HG03520 (cell line): ENCODE measurements around the gene NCOA3.
"Not testable (repeated sequence)": the region's sequence is repeated elsewhere in the genome, so short reads cannot be mapped to it uniquely, and the experiment has no call there.

ENCODE experiments used
- ATAC-seq: cut with Tn5 transposase; IDR thresholded peaks from one replicate; pipeline ENCODE4 v1.9.1; 2021; ENCODE audit warnings: mild to moderate bottlenecking, moderate library complexity; ENCODE audit not compliant: unreplicated experiment

The NCOA3 gene

DNA sequence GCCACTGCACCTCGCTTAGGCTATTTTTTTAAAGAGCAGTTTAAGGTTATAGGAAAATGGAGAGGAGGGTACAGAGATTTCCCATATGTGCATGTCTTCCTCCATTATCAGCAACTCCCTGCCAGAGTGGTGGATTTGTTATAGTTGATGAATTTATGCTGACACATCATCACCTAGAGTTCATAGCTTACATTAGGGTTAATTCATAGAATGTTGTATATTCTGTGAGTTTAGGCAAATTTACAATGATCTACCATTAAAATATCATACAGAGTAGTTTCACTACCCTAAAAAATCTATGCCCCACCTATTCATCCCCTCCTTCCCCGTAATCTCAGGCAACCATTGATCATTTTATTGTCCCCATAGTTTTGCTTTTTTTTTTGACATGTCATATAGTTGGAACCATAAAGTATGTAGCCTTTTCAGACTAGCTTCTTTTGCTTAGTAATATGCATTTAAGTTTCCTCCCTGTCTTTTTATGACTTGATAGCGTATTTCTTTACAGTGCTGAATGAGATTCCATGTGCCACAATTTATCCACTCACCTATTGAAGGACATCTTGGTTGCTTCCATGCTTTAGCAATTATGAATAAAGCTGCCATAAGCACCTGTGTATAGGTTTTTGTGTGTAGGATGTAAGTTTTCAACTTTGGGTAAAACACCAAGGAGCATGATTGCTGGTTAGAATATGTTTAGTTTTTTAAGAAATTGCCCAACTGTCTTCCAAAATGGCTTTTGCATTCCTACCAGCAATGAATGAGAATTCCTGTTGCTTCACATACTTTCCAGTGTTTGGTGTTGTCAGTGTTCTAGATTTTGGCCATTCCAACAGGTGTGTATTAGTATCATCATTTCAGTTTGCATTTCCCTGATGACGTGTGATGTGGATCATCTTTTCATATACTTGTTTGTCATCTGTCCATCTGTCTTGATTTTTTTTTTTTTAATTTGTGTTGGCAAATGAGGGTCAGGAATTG is 60.2 kb downstream of the NCOA3 start:
- ATAC-seq = no peak

DNA sequence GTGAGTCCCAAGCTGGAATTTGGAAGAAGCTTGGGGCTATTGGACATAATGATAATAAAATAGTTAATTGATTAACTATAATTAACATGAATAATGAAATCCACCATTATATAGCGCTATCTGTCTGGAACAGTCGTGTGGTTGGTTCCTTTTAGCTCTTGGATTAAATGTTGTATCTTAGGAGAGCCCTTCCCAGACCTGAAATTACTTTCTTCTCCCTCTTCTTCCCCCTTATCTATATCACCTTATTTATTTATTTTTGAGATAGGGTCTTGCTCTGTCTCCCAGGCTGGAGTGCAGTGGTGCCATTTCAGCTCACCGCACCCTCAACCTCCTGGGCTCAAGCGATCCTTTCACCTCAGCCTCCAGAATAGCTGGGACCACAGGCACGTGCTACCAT is 64.6 kb downstream of the NCOA3 start:
- ATAC-seq = no peak

DNA sequence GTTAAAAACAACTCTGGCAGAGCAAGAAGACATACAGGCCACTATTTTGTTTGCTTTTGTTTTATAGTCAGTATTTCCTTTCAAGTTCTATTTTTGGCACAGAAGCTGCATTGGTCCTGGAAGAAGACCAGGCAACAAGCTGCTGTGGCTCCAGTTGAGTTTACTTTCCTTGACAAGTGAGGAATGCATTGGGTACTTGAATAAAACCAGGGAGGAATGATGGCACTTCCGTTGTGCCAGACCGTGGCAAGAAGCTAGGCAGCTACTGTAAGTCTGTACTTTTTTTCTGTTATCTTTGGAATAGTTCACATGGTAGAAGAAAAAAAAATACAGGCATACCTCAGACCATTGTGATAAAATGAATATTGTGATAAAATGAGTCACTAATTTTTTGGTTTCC is 66.3 kb downstream of the NCOA3 start:
- ATAC-seq = no peak

DNA sequence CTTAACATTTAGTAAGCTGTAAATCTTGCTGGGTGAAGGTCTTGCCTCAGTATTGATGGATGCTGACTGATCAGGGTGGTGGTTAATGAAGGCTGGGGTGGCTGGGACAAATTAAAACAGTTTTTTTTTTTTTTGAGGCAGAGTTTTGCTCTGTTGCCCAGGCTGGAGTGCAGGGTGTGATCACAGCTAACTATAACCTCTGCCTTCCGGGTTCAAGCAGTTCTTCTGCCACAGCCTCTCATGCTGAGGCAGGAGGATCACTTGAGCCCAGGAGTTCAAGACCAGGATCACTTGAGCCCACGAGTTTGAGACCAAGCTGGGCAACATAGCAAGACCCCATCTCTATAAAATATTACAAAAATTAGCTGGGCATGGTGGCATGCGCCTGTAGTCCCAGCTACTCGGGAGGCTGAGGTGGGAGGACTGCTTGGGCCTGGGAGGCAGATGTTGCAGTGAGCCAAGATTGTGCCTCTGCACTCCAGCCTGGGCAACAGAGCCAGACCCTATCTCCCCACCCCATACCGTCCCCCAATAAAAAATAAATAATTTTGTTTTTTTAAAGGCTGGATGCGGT is 67.2 kb downstream of the NCOA3 start:
- no peak for ATAC-seq

DNA sequence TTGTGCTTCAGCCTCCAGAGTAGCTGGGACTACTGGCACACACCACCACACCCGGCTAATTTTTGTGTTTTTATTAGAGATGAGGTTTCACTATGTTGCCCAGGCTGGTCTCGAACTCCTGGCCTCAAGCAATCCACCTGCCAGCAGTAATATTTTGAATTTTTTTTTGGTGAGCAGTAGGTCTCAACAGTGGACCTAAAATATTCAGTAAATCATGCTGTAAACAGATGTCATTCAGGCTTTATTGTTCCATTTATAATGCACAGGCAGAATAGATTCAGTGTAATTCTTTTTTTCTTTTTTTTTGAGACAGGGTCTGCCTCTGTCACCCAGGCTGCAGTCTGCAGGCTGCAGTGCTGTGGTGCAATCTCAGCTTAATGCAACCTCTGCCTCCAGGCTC is 69.7 kb downstream of the NCOA3 start:
- ATAC-seq = no peak

DNA sequence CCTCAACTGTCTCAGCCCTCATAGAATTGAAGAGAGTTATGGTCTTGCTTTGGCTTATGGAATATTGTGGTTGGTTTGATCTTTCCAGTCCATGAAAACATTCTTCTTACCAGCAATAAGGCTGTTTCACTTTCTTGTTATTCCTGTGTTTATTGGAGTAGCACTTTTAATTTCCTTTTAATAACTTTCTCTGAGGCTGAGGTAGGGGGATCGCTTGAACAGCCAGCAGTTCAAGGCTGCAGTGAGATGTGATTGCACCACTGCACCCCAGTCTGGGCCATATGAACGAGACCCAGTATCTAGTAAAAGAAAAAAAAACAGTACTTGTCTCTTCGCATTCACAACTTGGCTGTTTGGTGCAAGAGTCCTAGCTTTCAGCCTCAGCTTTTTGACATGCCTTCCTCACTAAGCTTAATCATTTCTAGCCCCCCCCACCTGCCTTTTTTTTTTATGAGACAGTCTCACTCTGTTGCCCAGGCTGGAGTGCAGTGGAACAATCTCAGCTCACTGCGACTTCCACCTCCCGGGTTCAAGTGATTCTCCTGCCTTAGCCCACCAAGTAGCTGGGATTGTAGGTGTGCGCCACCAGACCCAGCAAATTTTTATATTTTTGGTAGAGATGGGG is 70.5 kb downstream of the NCOA3 start:
- ATAC-seq = no peak

DNA sequence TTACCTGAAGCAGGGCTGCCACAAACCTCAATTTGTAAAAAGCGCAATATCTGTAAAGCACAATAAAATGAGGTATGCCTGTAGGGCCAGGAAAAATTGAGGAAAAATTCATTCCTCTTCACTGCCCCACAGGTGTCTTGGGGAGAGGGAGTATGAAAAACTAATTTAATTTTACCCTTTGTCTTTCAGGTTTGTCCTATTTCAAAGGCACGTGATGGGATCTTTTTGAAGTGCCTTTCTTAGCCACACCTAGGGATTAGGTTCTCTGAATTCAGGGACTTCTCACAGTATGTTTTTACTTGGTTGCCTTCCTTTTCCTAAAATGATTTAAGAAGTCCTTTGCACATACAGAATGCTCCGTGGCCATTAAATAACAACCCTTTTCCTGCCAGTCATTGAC is 71.9 kb downstream of the NCOA3 start:
- ATAC-seq = no peak

DNA sequence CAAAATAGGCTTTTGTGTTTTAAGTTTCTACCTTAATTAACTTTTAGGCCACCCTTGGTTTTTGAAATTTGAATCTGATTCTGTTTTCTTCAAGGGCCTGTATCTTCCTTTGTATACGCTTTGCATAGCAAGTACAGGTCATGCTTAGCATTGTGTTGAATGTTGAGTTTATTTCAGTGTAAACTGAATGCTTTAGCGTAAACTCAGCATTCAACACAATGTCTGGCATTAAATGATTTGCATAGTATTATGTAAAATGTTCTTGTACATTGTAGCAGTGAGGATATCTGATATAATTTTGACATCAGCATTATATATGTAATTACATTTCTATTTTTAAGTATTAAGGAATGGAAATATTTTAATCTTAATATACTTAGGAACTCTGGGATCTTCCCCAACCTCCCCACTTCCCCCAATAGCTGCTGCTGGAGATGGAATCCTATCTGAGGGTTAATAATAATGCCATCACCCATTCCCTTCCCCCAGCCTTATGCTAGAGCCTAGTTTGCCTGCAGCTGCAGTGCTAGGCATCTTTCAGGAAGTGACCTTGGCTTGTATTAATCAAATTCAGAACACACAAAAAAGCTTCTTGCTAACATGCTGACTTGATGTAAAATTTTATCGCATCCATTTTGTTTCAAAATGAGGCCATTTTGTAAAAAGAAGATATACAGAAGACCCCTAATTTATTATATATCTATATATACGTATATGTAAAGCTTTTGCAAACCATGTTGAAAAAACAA is 73.1 kb downstream of the NCOA3 start:
- ATAC-seq = no peak

DNA sequence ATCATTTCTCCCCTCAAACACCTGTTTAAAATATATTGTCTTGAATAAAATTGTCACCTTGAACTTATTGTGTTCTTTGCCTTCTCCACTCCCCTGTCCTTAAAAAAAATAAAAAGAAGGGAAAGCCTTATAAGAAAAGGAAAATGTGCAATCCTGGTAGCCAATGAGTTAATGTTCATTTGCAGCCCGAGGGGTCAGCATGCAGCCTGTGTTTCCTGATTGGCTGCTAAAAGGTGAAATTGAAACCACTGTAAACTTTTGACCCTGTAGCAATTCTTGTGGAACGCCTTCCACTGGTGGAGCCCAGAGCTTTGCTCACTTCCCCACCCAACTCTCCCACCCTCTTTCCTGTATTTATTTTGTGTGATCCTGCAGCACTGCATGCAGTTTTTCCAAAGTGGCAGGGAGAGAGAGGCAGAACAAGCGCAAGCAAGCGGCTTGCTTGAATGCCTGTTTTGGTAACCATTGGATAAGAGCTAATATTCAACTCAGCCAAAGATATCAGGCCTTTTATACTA is 74.9 kb downstream of the NCOA3 start:
- no peak for ATAC-seq

DNA sequence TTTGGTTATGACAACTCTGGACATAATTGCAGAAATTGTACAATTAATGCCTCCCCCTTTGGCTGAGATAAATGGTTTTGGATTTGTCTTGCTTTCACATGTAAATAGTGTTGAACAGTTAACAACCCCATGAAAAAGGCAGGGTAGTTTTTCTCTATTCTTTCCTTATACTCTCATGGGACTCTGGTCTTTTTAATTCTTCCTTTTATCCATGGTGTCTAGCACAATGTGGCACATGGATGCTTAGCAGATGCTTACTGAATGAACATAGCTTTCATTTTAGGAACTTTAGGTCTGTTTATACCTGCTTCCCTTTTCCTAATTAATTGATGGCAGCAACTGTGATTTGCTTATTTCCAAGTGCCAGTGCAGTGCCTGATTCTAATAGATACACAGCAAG is 75.6 kb downstream of the NCOA3 start:
- no peak for ATAC-seq

DNA sequence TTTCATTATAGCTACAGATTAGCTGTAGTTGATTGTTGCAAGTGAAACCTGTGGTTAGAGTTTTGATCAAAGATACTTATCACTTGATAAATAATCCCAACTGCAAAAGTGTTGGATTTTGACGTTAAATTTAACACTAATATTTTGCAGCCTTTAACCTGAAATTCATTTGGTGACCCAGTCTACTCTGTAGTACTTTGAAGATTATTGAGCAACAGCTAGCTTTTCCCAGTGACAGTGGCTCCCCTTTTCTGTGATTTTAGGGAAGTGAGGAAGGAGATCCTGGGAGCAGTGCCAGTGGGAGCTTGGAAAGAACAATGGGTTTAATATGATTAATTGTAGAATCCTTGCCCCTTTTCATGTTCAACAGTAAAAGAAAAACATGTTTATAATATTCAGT is 76.9 kb downstream of the NCOA3 start:
- ATAC-seq = no peak

DNA sequence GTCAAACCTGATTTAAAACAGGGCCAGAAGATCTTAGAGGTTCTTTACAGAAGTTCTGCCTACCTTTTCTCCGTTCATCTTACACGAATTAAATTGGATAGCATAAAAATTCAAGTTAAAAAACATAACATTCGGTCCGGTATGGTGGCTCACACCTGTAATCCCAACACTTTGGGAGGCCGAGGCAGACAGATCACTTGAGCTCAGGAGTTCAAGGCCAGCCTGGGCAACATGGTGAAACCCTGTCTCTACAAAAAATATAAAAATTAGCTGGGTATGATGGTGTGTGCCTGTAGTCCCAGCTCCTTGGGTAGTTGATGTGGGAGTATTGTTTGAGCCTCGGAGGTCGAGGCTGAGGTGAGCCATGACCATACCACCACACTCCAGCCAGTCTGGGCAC is 79.0 kb downstream of the NCOA3 start:
- not testable (repeated sequence) for ATAC-seq

DNA sequence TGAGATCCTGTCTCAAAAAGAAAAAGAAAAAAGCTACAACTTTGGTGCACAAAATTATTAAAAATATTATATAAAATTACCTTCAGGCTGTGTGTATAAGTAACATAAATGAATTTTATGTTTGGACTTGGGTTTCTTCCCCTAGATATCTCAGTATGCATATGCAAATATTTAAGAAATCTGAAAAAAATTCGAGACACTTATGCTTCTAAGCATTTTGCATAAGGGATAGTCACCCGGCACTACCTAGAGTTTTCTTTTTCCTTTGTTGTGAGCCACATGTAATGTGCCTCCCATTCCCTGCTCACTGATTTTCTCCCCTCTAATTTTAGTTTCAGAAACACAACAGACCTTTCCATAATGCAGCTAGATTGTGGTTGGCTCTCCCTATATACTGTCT is 79.4 kb downstream of the NCOA3 start:
- no peak for ATAC-seq

DNA sequence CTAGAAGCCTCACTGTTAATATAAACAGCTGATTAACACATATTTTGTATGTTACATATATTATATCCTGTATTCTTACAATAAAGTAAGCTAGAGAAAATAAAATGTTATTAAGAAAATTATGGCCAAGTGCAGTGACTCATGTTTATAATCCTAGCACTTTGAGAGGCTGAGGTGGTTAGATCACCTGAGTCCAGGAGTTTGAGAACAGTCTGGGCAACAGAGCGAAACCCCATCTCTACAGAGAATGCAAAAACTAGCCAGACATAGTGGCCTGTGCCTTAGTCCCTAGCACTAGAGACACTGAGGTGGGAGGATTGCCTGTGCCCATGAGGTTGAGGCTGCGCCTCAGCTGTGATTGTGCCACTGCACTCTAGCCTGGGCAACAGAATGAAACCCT is 81.9 kb downstream of the NCOA3 start:
- no peak for ATAC-seq

DNA sequence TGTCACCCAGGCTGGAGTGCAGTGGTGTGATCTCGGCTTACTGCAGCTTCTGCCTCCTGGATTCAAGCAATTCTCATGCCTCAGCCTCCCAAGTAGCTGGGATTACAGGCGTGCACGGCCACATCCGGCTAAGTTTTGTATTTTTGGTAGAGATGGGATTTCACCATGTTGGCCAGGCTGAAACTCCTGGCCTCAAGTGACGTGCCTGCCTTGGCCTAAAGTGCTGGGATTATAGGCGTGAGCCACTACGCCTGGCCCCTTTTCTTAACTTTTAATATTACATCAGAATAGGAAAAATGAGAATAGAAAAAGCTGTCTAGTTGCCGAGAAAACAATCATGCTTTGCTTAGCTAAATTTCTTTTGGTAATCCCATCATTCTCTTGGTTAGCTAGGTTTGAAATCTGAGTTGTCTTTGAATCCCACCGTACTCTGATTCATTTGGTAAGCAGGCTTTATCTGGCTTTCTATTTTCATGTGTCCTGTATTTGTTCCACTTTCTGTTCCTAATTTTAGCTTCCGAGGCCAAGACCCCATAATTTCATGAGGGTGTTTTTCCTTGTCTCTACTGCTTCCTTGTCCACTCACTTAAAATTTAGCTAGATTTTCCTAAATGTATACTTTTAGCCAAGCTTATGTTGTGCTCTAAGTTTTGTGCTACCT is 83.5 kb downstream of the NCOA3 start:
- no peak for ATAC-seq

DNA sequence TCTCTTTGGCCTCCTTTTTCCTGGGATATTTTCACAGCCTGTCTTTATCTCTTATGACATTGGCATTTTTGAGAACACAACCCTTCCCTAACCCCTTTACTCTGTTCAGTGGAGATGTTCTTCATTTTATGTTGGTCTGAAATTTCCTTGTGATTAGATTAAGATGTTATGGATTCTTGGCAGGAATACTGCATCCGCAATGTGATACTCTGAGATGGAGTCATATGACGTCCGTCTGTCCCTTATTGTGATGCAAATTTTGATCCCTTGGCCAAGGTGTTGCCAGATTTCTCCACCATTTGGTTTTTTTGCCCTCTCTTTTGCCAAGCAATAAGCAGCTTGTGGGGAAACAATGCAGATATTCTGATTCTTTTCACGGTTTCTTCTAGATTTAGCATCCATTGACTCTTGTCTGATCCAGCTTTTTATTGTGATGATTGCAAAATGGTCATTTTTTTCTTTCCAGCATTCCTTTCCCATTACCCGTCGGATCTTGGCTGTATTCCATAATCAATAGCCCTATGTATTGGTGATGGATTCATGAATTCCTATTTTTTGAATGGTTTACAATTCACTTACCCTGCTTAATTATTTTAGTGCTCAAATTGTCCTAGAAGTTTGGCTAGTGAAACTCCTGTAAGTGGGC is 85.1 kb downstream of the NCOA3 start:
- no peak for ATAC-seq

DNA sequence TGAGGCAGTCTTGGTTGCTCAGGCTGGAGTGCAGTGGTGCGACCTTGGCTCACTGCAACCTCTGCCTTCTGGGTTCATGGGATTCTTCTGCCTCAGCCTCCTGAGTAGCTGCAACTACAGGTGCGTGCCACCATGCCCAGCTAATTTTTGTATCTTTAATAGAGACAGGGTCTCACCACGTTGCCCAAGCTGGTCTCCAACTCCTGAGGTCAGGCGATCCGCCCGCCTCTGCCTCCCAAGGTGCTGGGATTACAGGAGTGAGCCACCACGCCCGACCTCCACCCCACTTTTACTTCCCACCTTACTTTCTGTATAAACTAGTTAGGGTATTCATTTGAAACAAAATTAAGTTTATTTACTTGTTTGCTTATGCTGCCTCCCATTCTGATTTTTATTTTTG is 86.5 kb downstream of the NCOA3 start:
- no peak for ATAC-seq

DNA sequence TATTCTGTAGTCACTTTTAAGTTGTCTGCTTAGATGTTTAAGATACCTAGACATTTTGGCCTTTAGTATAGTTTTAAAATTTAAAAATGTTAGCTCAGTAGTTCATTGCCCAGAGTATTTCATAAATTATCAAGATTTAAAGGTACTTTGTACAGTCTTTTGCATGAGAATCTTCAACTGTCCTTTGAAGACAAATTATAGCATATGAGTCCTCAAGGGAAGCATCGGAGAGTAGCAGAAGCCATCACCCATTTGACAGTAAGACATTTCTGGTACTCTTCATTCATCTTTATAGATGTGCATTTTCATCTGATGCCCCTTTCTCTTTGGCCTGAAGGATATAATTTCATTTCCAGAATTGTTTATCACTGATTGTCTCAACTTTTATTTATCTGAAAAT is 89.5 kb downstream of the NCOA3 start:
- no peak for ATAC-seq

DNA sequence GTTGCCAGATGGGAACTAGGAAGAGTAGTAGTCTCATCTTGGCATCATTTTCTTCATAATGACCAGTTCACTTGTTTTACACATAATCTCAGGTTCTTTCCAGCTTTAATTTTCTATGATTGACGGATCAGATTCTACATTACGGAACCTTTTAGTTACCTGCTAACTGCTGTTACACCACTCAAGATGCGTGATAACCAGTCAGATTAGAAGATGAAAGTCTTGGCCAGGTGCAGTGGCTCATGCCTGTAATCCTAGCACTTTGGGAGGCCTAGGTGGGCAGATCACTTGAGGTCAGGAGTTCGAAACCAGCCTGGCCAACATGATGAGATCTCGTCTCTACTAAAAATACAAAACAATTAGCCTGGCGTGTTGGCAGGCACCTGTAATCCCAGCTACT is 92.5 kb downstream of the NCOA3 start:
- no peak for ATAC-seq

DNA sequence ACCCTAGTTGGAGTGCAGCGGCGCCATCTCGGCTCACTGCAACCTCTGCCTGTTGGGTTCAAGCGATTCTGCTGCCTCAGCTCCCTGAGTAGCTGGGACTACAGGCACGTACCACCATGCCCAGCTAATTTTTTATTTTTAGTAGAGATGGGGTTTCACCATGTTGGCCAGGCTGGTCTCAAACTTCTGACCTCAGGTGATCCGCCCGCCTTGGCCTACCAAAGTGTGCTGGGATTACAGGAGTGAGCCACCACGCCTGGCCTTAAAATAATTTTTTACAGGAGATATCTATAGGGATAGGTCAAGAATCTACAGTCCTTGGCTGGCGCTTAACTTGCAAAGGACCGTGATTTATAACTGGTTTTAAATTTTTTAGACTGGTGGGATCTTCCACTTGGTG is 93.5 kb downstream of the NCOA3 start:
- not testable (repeated sequence) for ATAC-seq
